C4-2B (cell line): Measurements from ENCODE around the gene PKD1L1.

Experiments used
- H3K27ac ChIP-seq: fragments of 450-650 bp; 2 replicates; pipeline ENCODE4 v1.5.1; 2017
- CTCF ChIP-seq: fragments of 450-650 bp; conservative IDR thresholded peaks from 2 replicates; pipeline ENCODE4 v1.5.1; 2017; ENCODE audit warnings: mild to moderate bottlenecking
- ZFX ChIP-seq: fragments of 450-650 bp; IDR thresholded peaks from 2 replicates; pipeline ENCODE4 v1.6.1; 2017

PKD1L1 gene

GRCh38 chr7:47885987-47886811, 62.1 kb downstream of the PKD1L1 start:
- TF ChIP-seq CTCF: no peak
- no peak for TF ChIP-seq ZFX
- H3K27ac ChIP-seq: no peak overlapping the region

- no peak for TF ChIP-seq ZFX
- TF ChIP-seq CTCF: no peak
- no peak overlapping the region for H3K27ac ChIP-seq
Measured at GRCh38 chr7:47885309-47885986, 62.8 kb downstream of the PKD1L1 start.

GRCh38 chr7:47884675-47885074, 63.6 kb downstream of the PKD1L1 start:
- TF ChIP-seq CTCF: no peak
- no peak for TF ChIP-seq ZFX
- H3K27ac ChIP-seq: no peak overlapping the region

GRCh38 chr7:47882635-47883034, 65.6 kb downstream of the PKD1L1 start:
- TF ChIP-seq ZFX (no peak), CTCF (no peak)
- no peak overlapping the region for H3K27ac ChIP-seq

- TF ChIP-seq ZFX: no peak
- TF ChIP-seq CTCF: no peak
- H3K27ac ChIP-seq: no peak overlapping the region
Measured at GRCh38 chr7:47881256-47881655, 67.0 kb downstream of the PKD1L1 start.

GRCh38 chr7:47878662-47879061, 69.6 kb downstream of the PKD1L1 start:
- H3K27ac ChIP-seq: no peak overlapping the region
- TF ChIP-seq CTCF (no peak), ZFX (no peak)

GRCh38 chr7:47877336-47877735, 70.9 kb downstream of the PKD1L1 start:
- H3K27ac ChIP-seq: no peak overlapping the region
- TF ChIP-seq CTCF (no peak), ZFX (no peak)
